Keratinocyte (primary cell): Measurements from ENCODE around the gene SFTPB. TPM values are rescaled to one million over a fixed set of nuclear protein-coding genes. Genes with fewer than 3 reads are reported as not detected.

ENCODE experiments used
- DNase-seq: peaks from one replicate; pipeline ENCODE4 v3.0.0-alpha.2; 2011; ENCODE audit warnings: low read depth, missing footprints, low spot score
- FAIRE-seq: peaks from 2 replicates; lab custom pipeline; 2011; peaks lifted over from hg19 to GRCh38; lab: Jason Lieb, UNC
- H2AFZ ChIP-seq: 2 replicates; pipeline ENCODE4 v1.6.0; 2012; ENCODE audit warnings: low read length, control low read depth, inconsistent platforms; ENCODE audit not compliant: control insufficient read depth
- H3K27ac ChIP-seq: 2 replicates; pipeline ENCODE4 v1.5.1; 2011; ENCODE audit warnings: low read length; ENCODE audit not compliant: control insufficient read depth, insufficient read depth
- H3K27me3 ChIP-seq: 3 replicates; pipeline ENCODE4 v1.6.0; 2011; ENCODE audit warnings: low read length; ENCODE audit not compliant: control insufficient read depth, insufficient read depth; ENCODE audit errors: extremely low read depth
- H3K36me3 ChIP-seq, 2 experiments: 2 replicates in 1 of 2; 3 replicates in 1 of 2; pipeline ENCODE4 v1.5.1; 2011; ENCODE audit warnings: low read length in 2 of 2, mild to moderate bottlenecking in 1 of 2; ENCODE audit not compliant: control insufficient read depth in 2 of 2, insufficient read depth in 2 of 2; ENCODE audit errors: extremely low read depth in 1 of 2
- H3K4me1 ChIP-seq: 3 replicates; pipeline ENCODE4 v1.5.1; 2011; ENCODE audit warnings: low read length; ENCODE audit not compliant: control insufficient read depth, insufficient read depth; ENCODE audit errors: extremely low read depth
- H3K4me2 ChIP-seq: 3 replicates; pipeline ENCODE4 v1.6.0; 2011; ENCODE audit warnings: low read depth, low read length; ENCODE audit not compliant: control insufficient read depth, insufficient read depth; ENCODE audit errors: extremely low read depth
- H3K4me3 ChIP-seq, 3 experiments: fragments of 200-600 bp in 1 of 3; sonication (generic) in 1 of 3; 2 replicates in 2 of 3; 3 replicates in 1 of 3; pipeline ENCODE4 v1.5.1; 2011 to 2016; ENCODE audit warnings: low read length in 3 of 3, mild to moderate bottlenecking in 3 of 3, control low read depth in 2 of 3, inconsistent platforms in 1 of 3, low read depth in 1 of 3, mixed read lengths in 1 of 3, mixed run types in 1 of 3, moderate library complexity in 1 of 3; ENCODE audit not compliant: control insufficient read depth in 2 of 3, insufficient read depth in 2 of 3; ENCODE audit errors: extremely low read depth in 1 of 3
- H3K79me2 ChIP-seq: 2 replicates; pipeline ENCODE4 v1.6.0; 2012; ENCODE audit warnings: low read length; ENCODE audit not compliant: control insufficient read depth, insufficient read depth
- H3K9ac ChIP-seq: 3 replicates; pipeline ENCODE4 v1.6.0; 2011; ENCODE audit warnings: low read length; ENCODE audit not compliant: control insufficient read depth, insufficient read depth; ENCODE audit errors: extremely low read depth
- H3K9me1 ChIP-seq: 3 replicates; pipeline ENCODE4 v1.6.0; 2011; ENCODE audit warnings: low read length; ENCODE audit not compliant: control insufficient read depth, insufficient read depth; ENCODE audit errors: extremely low read depth
- H3K9me3 ChIP-seq: 2 replicates; pipeline ENCODE4 v1.5.1; 2012; ENCODE audit warnings: low read depth, low read length; ENCODE audit not compliant: control insufficient read depth
- H4K20me1 ChIP-seq: 3 replicates; pipeline ENCODE4 v1.6.0; 2011; ENCODE audit warnings: low read length; ENCODE audit not compliant: control insufficient read depth, insufficient read depth; ENCODE audit errors: extremely low read depth
- EZH2 ChIP-seq: IDR thresholded peaks from one replicate; pipeline ENCODE4 v1.6.1; 2012; ENCODE audit warnings: inconsistent platforms, mild to moderate bottlenecking, low read length, moderate library complexity
- dilution Hi-C: fragments of 300-500 bp; cut with MboI; formaldehyde crosslinking; loops from one replicate; pipeline ENCODE4 v1.7.0; 2020; ENCODE audit warnings: low sequenced_read_pairs; ENCODE audit not compliant: extremely low pct_ligation_motif_present
- polyA plus RNA-seq, 5 experiments: library from polyadenylated mRNA; depleted of rRNA in 3 of 5; stranded (reverse) in 3 of 5; stranded (forward) in 1 of 5; unstranded in 1 of 5; fragments of >200 nt; gene quantifications; 1 replicate in 1 of 5; 2 replicates in 3 of 5; 3 replicates in 1 of 5; pipeline versions ENCODE4 v1.2.1 to v1.2.3, GENCODE V29; 2011 to 2012; ENCODE audit warnings: missing spikeins in 2 of 5, low read depth in 1 of 5, low replicate concordance in 1 of 5
- TF ChIP-seq, protein P1 (sequence below), 3 experiments: IDR thresholded peaks in 1 of 3; conservative IDR thresholded peaks in 1 of 3; optimal IDR thresholded peaks in 1 of 3; 2 replicates in 2 of 3; 3 replicates in 1 of 3; pipeline versions ENCODE3 to v1.5.1; 2011; ENCODE audit warnings: low read length in 3 of 3, mild to moderate bottlenecking in 3 of 3, moderate library complexity in 2 of 3, control low read depth in 1 of 3, inconsistent platforms in 1 of 3; ENCODE audit not compliant: insufficient read depth in 2 of 3; ENCODE audit errors: extremely low read depth in 1 of 3

SFTPB gene
- polyA plus RNA-seq, 1 donor (not counting 4 experiments of a cell fraction or from before 2014, with no cell fraction given): not detected

DNA sequence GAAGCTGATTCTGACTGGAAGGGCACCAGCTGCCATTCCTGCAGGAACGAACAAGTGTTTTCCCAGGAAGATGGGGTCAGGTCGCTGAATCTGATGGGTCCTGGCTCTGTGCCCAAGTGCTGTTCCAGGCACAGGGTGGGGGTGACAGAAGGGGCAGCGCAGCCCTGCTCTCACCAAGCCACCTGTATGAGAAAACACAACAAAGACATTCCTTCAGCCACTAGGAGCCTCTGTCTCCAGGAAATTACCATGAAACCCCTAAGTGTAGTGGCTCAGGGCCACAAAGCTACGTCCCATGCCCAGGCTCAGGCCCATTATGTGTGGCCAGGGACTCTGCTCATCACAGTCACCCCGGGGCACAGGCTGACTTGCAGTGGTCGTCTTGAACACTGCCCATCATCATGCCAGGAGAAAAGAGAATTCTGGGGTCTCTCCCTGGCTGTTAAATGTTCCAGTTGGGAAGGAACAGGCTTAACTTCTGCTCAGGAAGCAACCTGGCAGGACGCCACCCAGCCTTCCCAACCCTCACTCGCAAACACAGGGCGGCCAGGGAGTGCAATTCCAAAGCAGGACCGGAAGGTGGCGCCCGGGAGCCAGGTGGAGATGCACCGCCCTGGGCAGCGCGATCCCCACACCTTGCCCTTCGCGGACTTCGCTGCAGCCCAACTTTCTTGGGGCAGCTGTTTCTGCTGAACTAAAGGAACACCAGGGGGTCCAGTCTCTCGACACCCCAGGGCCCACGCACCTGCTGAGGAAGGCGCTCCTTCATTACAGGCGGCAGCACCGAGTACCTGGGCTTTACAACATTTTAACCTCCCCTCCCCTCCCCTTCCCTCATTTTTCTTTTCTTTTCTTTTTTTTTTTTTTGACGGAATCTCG, 11.0 kb upstream of the SFTPB start:
- H4K20me1 ChIP-seq: no peaks in the 10 kb centered on the region
- H3K4me1 ChIP-seq: no peaks in the 10 kb centered on the region
- H3K9ac ChIP-seq: no peak overlapping the region
- H2AFZ ChIP-seq: no peak overlapping the region
- no peak for TF ChIP-seq EZH2
- TF ChIP-seq, protein P1, sequence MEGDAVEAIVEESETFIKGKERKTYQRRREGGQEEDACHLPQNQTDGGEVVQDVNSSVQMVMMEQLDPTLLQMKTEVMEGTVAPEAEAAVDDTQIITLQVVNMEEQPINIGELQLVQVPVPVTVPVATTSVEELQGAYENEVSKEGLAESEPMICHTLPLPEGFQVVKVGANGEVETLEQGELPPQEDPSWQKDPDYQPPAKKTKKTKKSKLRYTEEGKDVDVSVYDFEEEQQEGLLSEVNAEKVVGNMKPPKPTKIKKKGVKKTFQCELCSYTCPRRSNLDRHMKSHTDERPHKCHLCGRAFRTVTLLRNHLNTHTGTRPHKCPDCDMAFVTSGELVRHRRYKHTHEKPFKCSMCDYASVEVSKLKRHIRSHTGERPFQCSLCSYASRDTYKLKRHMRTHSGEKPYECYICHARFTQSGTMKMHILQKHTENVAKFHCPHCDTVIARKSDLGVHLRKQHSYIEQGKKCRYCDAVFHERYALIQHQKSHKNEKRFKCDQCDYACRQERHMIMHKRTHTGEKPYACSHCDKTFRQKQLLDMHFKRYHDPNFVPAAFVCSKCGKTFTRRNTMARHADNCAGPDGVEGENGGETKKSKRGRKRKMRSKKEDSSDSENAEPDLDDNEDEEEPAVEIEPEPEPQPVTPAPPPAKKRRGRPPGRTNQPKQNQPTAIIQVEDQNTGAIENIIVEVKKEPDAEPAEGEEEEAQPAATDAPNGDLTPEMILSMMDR (optimal IDR thresholded peaks at IDR 0.05 in 1 of 3, IDR thresholded peaks at IDR 0.05 in 1 of 3, conservative IDR thresholded peaks at IDR 0.05 in 1 of 3; ENCODE audit: extremely low read depth in 1 of 3, insufficient read depth in 2 of 3, low read length in 3 of 3): peak; percentile 98 to 100 (median 99)
- no peaks in the 10 kb centered on the region for H3K9me3 ChIP-seq
- peak; percentile 25 for DNase-seq
- H3K36me3 ChIP-seq: no peaks in the 10 kb centered on the region
- peak overlapping the region; percentile 48 for H3K4me2 ChIP-seq
- no peak overlapping the region for H3K4me3 ChIP-seq
- H3K27ac ChIP-seq: no peak overlapping the region
- no peaks in the 10 kb centered on the region for H3K9me1 ChIP-seq
- H3K79me2 ChIP-seq: no peaks in the 10 kb centered on the region
- dilution Hi-C loops: no loop called here
- peaks cover 4% of the 10 kb centered on the region for H3K27me3 ChIP-seq
- peak; percentile 20 for FAIRE-seq

DNA sequence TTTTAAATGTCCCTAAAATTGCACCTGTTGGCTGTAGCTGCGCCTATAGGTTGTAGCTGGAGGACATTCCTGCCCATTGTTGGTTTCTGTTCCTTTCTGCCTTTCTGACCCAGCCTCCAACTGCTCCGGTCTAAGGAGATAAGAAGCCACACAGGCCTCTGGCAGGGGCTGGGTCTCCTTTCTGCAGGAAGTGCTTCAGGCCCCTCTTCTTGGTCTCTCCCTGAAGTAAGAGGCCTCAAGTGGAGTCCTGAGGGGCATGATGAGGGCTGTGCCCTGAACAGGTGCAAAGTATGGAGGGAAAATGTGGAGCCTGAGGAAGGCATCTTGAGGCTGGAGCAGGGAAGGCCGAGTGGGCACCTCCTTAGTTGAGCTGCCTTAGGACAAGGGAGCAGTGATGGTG, 10.4 kb upstream of the SFTPB start:
- no peak for DNase-seq
- H4K20me1 ChIP-seq: no peaks in the 10 kb centered on the region
- H3K36me3 ChIP-seq: no peaks in the 10 kb centered on the region
- H2AFZ ChIP-seq: no peak overlapping the region
- no peaks in the 10 kb centered on the region for H3K79me2 ChIP-seq
- no peak for FAIRE-seq
- TF ChIP-seq, protein P1 (optimal IDR thresholded peaks at IDR 0.05 in 1 of 3, IDR thresholded peaks at IDR 0.05 in 1 of 3, conservative IDR thresholded peaks at IDR 0.05 in 1 of 3; ENCODE audit: extremely low read depth in 1 of 3, insufficient read depth in 2 of 3, low read length in 3 of 3): no peak
- no peak for TF ChIP-seq EZH2
- H3K4me2 ChIP-seq: no peak overlapping the region
- H3K27ac ChIP-seq: no peak overlapping the region
- H3K9ac ChIP-seq: no peak overlapping the region
- no peaks in the 10 kb centered on the region for H3K9me1 ChIP-seq
- no peak overlapping the region for H3K4me3 ChIP-seq
- no peaks in the 10 kb centered on the region for H3K4me1 ChIP-seq
- H3K9me3 ChIP-seq: no peaks in the 10 kb centered on the region
- dilution Hi-C loops: no loop called here
- H3K27me3 ChIP-seq: peaks cover 4% of the 10 kb centered on the region
